Esophagus muscularis mucosa (tissue), 3 donors: Measurements from ENCODE around the gene SEMA7A.

Experiments
- CTCF ChIP-seq, 3 experiments: fragments of 200-600 bp in 2 of 3; fragments of 450-650 bp in 1 of 3; sonication (generic) in 2 of 3; IDR thresholded peaks; one replicate each; pipeline ENCODE4 v1.5.1; 2017 to 2019; ENCODE audit warnings: antibody characterized with exemption in 3 of 3, mild to moderate bottlenecking in 2 of 3, moderate library complexity in 1 of 3
- POLR2A ChIP-seq: fragments of 450-650 bp; IDR thresholded peaks from one replicate; pipeline ENCODE4 v1.6.1; 2017; ENCODE audit warnings: antibody characterized with exemption, moderate library complexity, mild to moderate bottlenecking, low read depth

- no peak for TF ChIP-seq POLR2A
- no peak for TF ChIP-seq CTCF (IDR thresholded peaks at IDR 0.05)
Measured at GRCh38 chr15:74402873-74403587, 30.7 kb downstream of the SEMA7A start.
